Left ventricle myocardium superior (tissue), 1 donor: ENCODE data around the gene ARMH4. TPM values are rescaled to one million over a fixed set of nuclear protein-coding genes. Genes with fewer than 3 reads are reported as not detected.

Experiments
- ATAC-seq: fragments of 200-7000 bp; cut with Tn5 transposase; one replicate; pipeline ENCODE4 v1.9.1; 2020; ENCODE audit warnings: mild to moderate bottlenecking, moderate library complexity
- DNase-seq: peaks from one replicate; pipeline ENCODE4 v3.0.0-alpha.2; 2020
- intact Hi-C: fragments of 100-400 bp; cut with micrococcal nuclease; formaldehyde crosslinking; loops from one replicate; pipeline ENCODE4 v1.11.0; 2022
- long read RNA-seq: library from polyadenylated mRNA; unstranded; transcript quantifications from one replicate; pipeline ENCODE4 v2.0.0, GENCODE V29; 2021
- total RNA-seq: library from RNA; stranded (reverse); fragmentation: NEBNext Ultra II Directional; extraction: Animal tissue kit (Norgen Biotek cat#: 25700); gene quantifications from one replicate; pipeline ENCODE4 v1.2.1, GENCODE V29; 2021
- donor health status: DM: no; HTN: yes; CAD: no; lungs with severe emphysema.

Gene ARMH4
- total RNA-seq: 8.4 TPM
- long read RNA-seq, full-length matches to known transcripts: 7 of 26 reads
- long read RNA-seq, partial matches to known transcripts: 9 of 26 reads
- long read RNA-seq, other reads (novel, unspliced or antisense): 10 of 26 reads

- peak; percentile 100 for ATAC-seq
- DNase-seq: peak; percentile 92
- intact Hi-C loops: no loop called here
These were observed at the start of gene ARMH4 for GRCh38 chr14:58152014-58152857. TSS of gene ARMH4 (minus strand) at chr14:58152213. CDS start at chr14:58139358, 12,855 bp downstream.

- intact Hi-C loops: no loop called here
- DNase-seq: no peak
- no peak for ATAC-seq
These were observed 48.8 kb upstream of the ARMH4 start for GRCh38 chr14:58200846-58201245.

GRCh38 chr14:58200480-58200841 lies 48.4 kb upstream of the ARMH4 start:
- DNase-seq: no peak
- intact Hi-C loops: no loop called here
- peak; percentile 11 for ATAC-seq

GRCh38 chr14:58199726-58200479 lies 47.9 kb upstream of the ARMH4 start, which contains the start of gene ACTR10:
TSS of gene ACTR10 (plus strand) at chr14:58200149. CDS start at chr14:58200218, 69 bp downstream.
- intact Hi-C loops: no loop called here
- ATAC-seq (peak; percentile 99), DNase-seq (peak; percentile 93)

- ATAC-seq (no peak), DNase-seq (no peak)
- intact Hi-C loops: no loop called here
These were observed 46.1 kb upstream of the ARMH4 start for GRCh38 chr14:58198086-58198485.

GRCh38 chr14:58196198-58196597 lies 44.2 kb upstream of the ARMH4 start:
- intact Hi-C loops: no loop called here
- no peak for DNase-seq
- no peak for ATAC-seq

- no peak for ATAC-seq
- no peak for DNase-seq
- intact Hi-C loops: no loop called here
These were observed 41.5 kb upstream of the ARMH4 start for GRCh38 chr14:58193542-58193941.

- ATAC-seq (no peak), DNase-seq (no peak)
- intact Hi-C loops: no loop called here
These were observed 40.0 kb upstream of the ARMH4 start for GRCh38 chr14:58191763-58192601.

GRCh38 chr14:58189176-58189575 lies 37.2 kb upstream of the ARMH4 start:
- ATAC-seq: no peak
- intact Hi-C loops: no loop called here
- no peak for DNase-seq

GRCh38 chr14:58177125-58177524 lies 25.1 kb upstream of the ARMH4 start:
- intact Hi-C loops: no loop called here
- no peak for ATAC-seq
- DNase-seq: no peak

- DNase-seq: peak; percentile 69
- peak; percentile 78 for ATAC-seq
- intact Hi-C loops: no loop called here
These were observed 19.1 kb upstream of the ARMH4 start for GRCh38 chr14:58171090-58171489.

- DNase-seq: no peak
- intact Hi-C loops: loop anchor here (2.0 kb wide), 1 partner anchor 59 kb away; no protein-coding TSS in a partner anchor
These were observed 15.9 kb upstream of the ARMH4 start for GRCh38 chr14:58167891-58168290.

GRCh38 chr14:58167057-58167456 lies 15.0 kb upstream of the ARMH4 start:
- ATAC-seq (no peak), DNase-seq (no peak)
- intact Hi-C loops: loop anchor here (2.0 kb wide), 1 partner anchor 58 kb away; no protein-coding TSS in a partner anchor

More at GRCh38 chr14:58167891-58168290, 15.9 kb upstream of the ARMH4 start:
- ATAC-seq: no peak

- DNase-seq: peak; percentile 90
- ATAC-seq: peak; percentile 78
- intact Hi-C loops: loop anchor here (2.0 kb wide), 1 partner anchor 57 kb away; no protein-coding TSS in a partner anchor
These were observed 14.3 kb upstream of the ARMH4 start for GRCh38 chr14:58166005-58166983.

- no peak for ATAC-seq
- intact Hi-C loops: no loop called here
- no peak for DNase-seq
These were observed 8.5 kb upstream of the ARMH4 start for GRCh38 chr14:58160561-58160960.

- ATAC-seq (peak; percentile 65), DNase-seq (no peak)
- intact Hi-C loops: no loop called here
These were observed 640 bp downstream of the ARMH4 start for GRCh38 chr14:58151133-58152013.

GRCh38 chr14:58150243-58150805 lies 1.7 kb downstream of the ARMH4 start:
- intact Hi-C loops: no loop called here
- DNase-seq (no peak), ATAC-seq (no peak)
